Measurements from ENCODE around the gene NALCN.

The NALCN gene

DNA sequence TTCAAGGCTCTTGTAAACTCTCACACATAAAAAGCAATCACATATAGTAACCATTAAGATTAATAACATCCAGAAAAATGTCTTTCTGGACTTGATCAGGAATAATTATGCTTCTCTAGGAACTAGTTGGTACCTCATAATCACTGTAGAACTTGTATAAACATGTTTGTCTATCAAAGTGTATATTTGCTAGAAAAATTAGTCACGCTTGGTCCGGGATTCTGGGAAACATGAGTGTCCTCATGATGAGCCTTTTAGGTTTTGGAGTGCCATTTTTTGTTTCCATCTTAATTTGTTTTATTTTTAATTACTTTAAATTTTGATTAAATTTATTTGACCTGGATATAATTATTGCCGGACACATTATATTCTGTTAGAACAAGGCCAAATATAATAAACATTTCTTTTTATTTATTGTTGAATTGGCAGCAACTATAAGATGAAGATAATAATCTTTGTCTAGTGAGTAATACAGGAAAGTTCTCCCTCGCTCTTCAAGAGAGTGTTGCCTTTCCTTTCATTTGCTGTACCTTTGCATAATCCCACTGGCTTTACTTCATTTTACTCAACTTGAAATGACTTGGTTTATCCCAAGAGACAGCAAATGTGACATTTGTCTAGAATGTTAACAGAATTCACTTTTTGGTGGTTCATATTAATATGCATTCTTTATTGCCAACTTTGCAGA lies 207.0 kb downstream of the NALCN start:
- DNase-seq = no peak

DNA sequence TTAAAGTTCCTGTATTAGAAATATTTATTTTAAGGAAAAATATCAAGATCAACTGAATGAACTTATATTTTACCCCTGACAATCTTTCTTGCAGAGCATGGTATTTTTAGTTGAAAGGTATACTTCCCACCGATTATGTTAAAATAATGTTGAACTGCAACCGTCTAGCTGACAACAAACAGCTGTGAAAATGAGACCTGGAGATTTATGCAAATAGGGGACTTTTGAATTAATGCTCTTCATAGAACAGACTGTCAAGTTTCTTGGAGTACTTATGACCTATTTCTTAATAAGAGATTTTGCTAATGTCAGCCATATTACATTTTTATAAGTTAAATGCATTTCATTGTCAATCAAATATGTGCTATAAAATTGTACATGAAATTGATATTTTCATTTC lies 210.9 kb downstream of the NALCN start:
- no peak for DNase-seq

DNA sequence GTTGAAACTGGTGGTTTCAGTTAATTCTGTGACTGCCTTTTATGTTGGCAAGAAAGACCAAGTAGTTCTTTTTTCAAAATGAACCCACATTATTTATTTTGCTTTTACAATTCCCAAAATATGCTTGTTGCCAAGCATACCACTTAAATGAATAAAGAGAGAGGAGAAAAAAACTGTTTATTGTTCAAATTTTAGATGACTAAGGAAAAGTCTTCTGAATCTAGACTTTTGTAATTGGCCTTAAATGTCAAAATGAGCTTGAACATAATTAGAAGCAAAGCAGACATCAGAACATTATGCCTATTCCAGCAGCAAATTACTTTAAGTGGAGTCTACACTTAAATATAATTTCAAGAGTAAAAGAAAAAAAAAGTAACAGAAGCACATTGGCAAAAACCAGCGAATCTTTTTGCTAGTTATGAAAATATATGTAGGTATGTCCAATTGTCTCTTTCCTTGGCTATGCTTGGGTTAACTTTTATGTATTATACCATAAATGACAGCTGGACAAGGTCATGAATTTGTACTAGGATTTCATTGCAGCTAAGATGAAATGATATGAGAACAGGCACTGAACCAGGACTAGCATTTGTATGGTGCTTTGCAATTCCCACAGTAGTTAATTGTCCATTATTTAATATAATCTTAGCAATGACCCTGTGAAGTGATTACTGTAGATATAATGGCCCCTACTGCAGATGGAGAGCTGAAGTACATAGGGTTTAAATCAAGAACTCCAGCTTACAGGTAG lies 211.9 kb downstream of the NALCN start:
- no peak for DNase-seq

DNA sequence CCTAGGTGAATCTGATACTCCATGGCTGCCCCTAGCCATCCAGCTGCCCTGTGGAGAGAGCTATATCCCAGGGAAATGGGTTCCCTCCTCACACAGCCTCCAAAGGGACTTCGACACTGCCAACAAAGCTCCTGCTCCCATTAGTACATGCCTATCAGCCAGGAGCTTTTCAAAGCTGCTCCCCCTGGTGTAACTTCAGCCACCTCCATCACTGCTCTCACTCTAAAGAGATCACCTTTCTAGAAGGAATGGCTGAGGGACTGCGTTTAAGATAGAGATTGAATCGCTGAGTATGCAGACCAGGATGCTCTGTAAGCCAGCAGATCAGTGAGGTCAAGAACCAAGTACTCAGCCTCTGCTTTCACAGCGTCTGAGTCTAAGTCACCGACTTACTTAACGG lies 213.7 kb downstream of the NALCN start:
- DNase-seq = no peak

DNA sequence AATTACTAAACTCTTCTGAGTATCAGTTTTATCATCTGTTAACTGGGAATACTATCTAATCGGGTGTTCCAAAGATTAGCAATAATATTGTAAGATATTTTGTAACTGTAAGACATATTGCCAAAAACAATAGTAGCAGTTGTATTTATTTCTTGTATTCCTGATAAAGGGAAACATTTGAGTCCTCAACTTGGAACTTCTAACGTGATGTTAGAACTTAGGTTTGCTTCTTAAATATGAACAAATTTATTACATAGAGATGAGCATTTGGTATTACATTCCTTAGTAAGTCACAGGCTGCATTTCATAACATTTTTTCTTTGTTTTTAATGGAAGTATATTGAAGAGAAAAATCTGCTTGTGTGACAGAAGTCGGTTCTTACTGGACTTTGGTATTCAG lies 225.3 kb downstream of the NALCN start:
- DNase-seq = no peak

DNA sequence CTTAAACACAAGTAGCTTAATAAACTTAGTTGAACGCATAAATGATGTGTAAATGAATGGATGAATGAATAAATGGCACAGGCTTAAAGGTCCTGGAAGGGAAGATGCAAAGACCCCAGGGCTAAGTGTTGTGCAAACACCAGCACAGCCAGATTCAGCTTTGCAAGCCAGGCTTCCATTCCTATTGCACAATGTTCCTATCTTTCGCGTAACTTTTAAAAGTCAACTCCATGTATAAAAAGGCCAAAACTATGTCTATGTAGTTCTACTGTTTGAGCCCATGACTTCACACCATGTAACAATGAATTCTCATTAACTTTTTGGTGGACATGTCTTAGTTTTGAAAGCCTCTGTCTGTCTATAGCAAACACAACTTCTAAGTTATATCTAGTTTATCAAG lies 226.0 kb downstream of the NALCN start:
- DNase-seq = no peak

DNA sequence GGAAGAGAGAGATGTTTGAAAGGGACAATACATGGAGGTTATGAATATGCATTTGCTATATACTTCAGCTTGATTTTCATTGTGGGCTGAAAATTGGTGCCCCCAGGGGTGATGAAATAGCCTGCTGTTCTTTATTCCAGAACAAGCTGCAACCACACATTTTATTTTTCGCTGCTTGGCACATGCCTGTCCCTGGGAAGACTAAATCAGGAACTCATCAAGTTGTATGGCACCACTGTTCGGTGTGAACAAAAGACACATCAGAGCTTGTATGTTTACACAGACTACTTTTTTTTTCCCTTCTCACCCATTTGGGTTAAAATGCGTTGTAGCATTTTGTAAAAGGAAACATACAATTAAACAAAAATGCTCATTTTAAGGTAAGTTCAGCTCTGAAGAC lies 230.7 kb downstream of the NALCN start:
- DNase-seq = peak in 2 of 56 donors; percentile 1 to 14

DNA sequence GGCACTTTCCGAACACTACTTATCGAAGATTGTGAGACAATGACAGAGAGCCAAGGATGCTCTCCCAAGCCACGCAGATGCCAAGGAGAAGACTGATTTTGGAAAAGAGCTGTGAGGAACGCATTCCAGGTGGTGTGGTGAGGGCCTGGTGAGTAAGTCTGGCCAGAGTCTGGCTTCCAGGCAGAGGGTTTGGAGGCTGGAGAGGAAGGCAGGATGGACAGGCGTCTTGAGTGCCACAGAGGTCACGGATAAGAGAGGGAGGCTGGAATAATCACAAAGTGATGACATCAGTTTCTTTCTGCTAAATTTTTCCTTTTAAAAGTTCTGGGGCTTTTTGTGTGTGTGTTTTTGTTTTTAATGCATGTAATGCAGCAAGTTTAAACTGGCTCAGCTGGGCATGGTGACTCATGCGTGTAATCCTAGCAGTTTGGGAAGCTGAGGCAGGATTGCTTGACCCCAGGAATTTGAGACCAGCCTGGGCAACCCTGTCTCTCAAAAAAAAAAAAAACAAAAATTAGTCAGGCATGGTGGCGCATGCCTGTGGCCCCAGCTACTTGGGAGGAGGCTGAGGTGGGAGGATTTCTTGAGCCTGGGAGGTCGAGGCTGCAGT lies 235.1 kb downstream of the NALCN start:
- no peak for DNase-seq

DNA sequence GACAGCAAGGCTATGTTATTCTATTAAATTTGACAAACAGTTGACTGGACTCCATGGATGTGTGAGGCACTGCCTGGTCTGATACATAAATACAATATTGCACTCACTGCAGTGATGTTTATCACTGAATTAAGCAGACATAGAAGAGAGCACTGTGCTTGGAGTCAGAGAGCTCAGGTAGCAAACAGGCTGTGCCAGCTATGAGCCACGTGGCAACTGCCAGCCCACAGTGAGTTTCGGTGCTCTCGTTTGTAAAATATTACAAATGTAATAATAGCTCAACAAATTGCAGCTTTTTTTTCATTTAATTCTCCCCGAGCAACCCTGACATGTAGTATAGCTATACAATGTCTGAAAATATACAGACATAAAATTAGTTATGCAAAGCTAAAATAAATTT lies 237.3 kb downstream of the NALCN start:
- no peak for DNase-seq

DNA sequence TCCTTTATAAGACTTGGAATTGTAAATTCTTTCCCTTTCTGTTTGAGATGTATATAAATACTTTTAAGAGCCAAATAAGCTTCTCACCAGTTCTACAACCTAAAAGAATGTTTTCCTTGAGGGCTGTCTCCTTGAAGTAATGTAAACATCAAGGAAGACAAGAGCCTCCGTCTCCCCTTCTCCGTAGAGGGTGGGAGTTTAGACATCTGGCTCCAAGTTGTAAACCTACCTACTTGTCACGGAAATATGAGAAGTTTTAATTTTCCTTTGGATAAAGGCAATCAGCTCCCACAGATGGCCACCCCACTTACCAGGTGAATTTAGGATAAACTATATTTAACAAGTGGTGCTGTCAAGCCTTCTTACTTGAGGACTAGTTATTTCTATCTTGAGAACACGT lies 237.9 kb downstream of the NALCN start:
- DNase-seq = no peak

DNA sequence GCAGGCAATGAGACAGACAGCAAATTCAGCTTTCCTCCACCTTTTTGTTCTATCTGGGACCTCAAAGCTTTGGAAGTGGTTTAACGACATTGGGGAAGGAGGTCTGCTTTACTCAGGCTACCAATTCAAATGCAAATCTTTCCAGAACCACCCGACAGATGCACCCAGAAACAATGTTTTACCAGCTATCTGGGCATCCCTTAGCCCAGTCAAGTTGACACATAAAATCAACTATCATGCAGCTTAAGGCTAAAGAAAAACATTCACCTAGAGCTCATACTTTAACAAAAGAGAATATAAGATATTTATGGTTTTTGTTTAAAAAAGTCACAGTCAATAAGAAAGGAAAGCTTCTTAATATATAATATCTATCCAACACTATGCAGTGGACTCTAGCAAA lies 246.0 kb downstream of the NALCN start:
- DNase-seq = no peak

DNA sequence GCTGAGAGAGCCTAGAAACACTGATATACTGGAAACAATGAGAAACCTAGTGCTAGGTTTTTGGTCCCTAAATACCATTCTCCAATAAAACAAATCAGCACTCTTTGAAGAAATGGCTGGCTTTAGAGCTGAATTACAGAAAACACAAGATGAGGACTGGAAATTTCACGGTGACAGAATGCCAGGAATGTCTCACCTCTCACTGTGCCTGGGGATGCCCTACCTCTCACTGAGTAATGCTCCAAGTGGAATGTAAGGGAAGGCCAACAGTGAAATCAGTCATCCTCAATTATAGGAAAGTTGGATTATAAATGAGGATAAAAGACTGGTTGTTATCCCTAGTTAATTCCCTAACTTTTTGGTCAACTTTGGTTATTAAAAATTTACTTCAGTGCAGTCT lies 259.0 kb downstream of the NALCN start:
- DNase-seq = no peak

DNA sequence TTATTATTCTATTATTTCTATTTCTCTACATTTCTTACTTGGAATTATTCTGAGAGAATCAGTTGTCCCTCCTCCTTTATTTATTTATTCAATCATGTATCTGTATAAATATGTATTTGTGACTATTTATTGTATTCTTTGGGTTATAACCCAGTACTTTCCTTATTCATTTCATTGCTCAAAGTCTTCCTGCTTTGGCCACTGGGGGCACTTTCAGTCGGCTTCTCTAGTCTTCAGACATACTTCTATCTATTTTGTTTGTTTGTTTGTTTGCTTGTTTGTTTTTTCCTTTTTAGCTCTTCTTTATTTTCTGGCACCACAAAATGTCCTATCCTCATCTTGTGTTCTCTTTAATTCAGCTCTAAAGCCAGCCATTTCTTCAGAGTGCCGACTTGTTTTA lies 260.4 kb downstream of the NALCN start:
- no peak for DNase-seq

DNA sequence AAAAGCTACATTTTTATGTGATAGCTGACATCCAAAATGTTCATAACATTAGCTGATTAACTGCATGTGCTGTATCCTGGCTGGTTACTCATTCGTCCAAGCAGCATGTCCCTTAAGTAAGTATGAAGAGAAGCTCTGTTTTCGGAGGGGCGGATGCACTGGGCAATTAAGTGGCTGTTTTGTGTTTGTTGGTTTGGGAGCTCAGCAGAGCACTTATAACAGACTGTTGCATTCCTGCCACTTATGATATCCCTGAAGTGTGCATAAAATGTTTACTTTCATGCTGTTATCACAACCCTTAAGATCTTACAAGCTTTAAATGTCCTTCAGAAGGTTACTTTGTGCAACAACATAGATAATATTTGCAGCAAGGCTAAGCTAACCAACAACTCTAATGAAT lies 264.1 kb downstream of the NALCN start:
- no peak for DNase-seq

DNA sequence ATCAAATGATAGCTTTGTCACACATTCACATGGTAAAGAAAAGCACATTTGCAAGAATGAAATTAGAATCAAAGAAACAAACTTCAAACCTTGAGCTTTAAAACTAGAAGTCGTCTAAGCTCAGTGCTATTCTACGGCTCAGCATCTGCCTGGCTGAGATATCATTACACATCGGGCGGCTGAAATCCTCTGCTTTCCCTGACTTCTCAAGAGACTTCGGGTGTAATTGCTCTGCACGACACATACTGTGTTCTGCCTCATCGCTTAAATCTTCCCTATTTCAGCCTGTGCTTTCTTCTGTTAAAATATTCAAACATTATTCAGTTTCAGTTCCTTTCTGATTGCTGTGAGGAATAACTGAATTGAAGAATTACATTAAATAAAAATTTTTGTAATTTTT lies 265.3 kb downstream of the NALCN start:
- peak in 5 of 56 donors; percentile 1 to 24 (median 10) for DNase-seq

DNA sequence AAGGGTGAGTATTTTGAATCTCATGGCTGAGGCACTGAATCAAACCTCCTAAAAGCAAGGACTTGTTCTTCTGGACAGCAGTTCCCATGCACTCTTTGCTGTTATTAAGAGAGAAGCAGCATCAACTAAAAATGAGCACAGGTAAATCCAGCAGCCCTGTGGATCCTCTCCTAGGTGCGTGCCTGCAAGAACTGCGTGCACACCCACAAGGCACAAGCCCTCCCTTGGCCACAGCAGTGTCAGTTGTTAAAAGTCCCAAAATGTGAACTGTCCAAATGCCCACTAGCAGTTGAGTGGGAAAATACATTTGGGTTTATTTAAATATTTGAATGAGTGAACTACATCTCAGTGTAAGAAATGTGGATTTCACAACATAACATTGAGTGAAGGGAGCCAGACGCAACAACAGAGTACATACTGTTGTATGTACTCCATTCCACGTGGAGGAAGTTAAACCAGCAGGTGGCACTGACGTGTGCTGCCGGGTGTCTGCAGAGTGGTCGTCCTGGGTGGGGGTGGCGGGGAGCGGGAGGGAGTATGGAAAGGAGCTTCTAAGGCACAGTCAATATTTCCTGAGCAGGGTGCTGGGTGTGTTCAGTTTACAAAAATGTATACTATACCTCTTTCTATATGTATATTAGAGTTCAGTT lies 266.4 kb downstream of the NALCN start:
- no peak for DNase-seq

DNA sequence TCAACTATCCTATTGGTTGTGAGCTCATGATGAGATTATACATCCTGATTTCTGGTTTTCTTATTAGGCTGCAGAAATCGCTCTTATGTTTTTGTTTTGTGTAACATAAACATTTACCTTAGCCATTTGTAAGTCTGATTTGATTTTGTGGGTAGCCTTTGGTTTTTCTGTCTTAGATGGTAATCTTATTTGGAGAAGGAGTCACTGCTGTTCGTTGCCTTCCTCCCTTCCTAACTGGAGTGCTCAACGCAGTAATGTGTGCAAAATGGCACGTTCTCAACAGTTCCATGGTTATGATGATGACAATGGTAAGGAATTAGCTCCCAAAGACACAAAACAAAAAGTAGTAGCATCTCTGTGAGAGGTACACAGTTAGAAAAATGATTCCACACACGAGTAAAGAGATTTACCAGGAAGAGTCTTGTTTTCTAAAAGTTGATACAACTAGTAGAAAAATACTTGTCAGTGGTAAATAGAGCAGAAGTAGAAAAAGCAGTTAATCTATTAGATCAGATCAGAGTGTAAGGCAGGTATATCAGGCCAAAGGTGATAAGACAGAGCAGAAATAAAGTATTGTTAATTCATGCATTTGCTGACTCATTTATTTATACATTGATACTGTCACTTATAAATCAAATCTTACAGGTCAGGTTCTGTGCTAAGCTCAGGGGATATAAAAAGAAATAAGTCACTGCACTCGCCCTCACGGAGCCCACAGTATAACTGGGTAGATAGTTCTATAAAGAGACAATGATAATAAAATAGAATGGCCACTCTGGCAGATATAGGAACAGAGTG lies 270.0 kb downstream of the NALCN start:
- DNase-seq = no peak

DNA sequence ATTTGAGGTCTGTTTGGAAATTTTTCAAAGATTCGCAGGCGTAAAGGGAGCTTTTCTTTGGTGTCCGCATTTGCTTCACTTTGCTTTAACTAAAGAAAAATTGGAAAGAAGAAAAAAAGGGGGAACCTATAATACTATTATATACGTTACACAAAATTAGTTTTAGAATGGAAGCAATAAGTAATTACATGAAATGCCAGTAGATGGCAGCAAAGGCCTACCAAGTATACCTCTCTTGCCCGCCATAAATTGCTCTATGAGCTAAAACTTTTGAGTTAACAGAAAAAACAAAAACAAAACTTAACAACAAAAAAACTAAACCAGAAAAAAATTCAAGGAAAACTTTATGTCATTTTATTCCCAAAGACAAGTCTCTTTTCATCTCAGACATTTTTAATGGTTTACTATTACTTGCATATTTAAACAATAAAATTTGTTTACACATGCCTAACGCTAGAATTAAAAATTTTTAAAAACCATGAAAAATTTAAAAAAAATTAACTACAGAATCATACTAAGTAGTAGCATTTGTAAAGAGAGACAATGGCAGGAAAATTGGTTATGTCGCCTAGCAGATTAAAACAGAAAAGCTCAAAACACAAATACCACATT lies 271.4 kb downstream of the NALCN start:
- DNase-seq = peak in 2 of 56 donors; percentile 6 to 35

DNA sequence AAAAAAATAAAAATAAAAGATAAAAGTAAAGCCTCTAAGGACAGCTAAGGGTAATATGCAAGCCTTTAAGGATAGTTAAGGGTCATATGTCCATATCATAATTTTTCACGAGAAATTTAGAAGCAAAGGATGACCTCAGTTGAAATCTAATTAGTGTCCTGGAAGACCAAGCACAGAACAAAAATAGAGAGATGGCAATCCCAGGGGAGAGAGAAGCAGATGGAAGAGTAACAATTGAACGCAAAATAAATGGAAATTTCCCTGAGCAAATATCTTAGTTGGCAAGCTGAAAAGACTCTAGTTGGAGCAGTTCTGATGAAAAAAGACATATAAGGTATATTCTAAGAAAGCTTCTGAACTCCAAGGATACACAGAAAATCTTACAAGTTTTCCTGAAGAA lies 275.4 kb downstream of the NALCN start:
- DNase-seq = no peak

DNA sequence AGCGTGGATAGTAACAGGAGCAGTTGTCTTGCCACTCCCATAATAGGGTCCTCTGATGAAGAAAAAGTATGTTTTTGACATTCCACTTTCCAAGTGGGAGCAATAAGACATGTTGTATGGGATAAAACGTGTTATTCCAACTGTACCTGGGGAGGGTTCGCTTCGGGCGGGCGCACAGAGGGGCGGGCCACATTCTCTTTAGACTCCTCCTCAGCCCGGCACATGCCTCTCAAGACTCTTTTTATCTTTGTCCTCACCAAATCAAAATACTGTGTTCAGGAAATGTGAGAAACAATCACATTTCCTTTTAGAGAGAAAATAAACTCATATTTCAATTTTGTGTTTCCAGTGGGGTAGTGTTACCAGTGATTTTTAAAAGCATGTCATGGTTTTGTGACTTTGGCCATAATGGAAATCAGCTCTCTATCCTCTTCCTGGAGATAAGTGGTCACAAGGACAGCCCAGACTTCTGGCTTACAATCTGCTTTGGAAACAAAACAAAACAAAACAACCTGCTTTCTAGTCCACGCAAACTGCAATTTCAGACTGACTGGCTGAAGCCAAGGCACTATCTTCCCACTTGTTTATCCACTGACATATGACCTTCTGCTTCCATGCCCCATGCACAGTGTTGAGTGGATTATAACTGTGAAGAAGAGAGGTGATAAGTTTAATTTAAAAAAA lies 276.1 kb downstream of the NALCN start:
- no peak for DNase-seq
